ENCODE data around the gene PPP1R8. TPM values are rescaled to one million over a fixed set of nuclear protein-coding genes. Genes with fewer than 3 reads are reported as not detected.

The PPP1R8 gene
- total RNA-seq, 1 experiment from 2014 or later: 39.5 TPM

DNA sequence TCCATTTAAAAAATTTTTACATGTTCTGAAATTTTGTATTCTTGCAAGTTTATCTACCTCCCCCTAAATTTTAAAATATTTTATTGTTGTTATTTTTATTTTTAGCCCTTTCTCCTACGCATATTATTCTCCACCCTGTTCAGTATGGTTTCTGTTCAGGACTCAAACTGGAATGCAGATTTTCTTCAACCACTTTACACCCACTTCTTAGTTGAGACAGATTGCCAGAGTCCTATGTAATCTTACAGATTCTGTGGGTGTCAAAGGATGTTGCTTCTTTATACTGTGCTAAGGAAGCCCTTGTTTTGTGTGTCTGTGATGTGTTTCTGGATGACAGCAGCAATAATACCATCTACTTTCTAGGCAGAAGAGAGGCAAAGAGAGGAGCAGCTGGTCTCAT, 20.7 kb upstream of the PPP1R8 start:
- Mint-ChIP-seq H3K4me1 (peaks cover 14% of the 10 kb centered on the region), H3K9me3 (no peaks in the 10 kb centered on the region), H3K4me3 (no peak overlapping the region), H3K27me3 (ENCODE audit: low read depth) (no peaks in the 10 kb centered on the region), H3K36me3 (no peaks in the 10 kb centered on the region), H3K27ac (no peak overlapping the region)
- TF ChIP-seq, protein P1, sequence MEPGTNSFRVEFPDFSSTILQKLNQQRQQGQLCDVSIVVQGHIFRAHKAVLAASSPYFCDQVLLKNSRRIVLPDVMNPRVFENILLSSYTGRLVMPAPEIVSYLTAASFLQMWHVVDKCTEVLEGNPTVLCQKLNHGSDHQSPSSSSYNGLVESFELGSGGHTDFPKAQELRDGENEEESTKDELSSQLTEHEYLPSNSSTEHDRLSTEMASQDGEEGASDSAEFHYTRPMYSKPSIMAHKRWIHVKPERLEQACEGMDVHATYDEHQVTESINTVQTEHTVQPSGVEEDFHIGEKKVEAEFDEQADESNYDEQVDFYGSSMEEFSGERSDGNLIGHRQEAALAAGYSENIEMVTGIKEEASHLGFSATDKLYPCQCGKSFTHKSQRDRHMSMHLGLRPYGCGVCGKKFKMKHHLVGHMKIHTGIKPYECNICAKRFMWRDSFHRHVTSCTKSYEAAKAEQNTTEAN (CRISPR knock-in tag; IDR thresholded peaks at IDR 0.05): no peak
- ATAC-seq (no peak), DNase-seq (ENCODE audit: low spot score) (no peak)
- ChIA-PET CTCF (no interaction called here), POLR2A (no interaction called here)

DNA sequence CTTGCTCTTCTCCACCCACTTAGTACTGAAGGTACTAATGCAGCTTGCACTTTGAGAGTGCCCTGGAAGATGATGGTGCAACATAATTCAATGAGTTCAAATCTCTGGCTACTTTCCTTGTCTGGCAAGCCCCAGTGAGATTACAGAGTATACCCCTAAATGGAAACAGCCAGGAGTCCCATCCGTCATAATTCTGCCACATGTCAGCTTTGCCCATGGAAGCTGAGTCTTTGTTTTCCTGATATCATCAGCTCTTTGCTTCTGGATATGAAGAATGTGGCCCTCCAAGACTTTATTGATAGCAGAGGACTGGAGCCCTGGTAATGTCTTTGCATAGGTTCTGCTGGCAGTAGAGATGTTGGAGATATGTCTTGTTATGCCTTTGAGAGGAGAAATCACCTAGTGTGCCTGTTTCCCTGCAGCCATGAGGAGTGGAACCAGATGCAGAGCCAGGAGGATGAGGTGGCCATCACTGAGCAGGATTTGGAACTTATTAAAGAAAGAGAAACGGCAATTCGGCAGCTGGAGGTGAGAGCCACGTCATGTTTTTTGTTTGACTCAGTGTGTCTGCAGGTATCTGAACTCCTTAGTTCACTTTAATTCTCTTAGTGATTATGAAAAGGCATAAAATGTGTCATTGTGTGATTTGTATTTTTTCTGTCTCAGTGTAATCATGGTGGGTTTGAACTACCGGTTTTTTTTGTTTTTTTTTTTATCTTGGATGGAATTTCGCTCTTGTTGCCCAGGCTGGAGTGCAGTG, 18.7 kb upstream of the PPP1R8 start:
- no peak overlapping the region for H3K4me3 Mint-ChIP-seq
- no peaks in the 10 kb centered on the region for H3K27me3 Mint-ChIP-seq (ENCODE audit: low read depth)
- CTCF ChIA-PET: interaction anchor here (0.6 to 0.7 kb wide), 2 partner anchors 19 to 44 kb away, joined by 6 to 8 read pairs; partner anchors contain the start of gene PPP1R8
- DNase-seq (ENCODE audit: low spot score) (no peak), ATAC-seq (no peak)
- H3K36me3 Mint-ChIP-seq: no peaks in the 10 kb centered on the region
- no peaks in the 10 kb centered on the region for H3K9me3 Mint-ChIP-seq
- POLR2A ChIA-PET: no interaction called here
- H3K4me1 Mint-ChIP-seq: peaks cover 9% of the 10 kb centered on the region
- H3K27ac Mint-ChIP-seq: peak overlapping the region; percentile 46; the same call in 1 of the 2 replicates
- TF ChIP-seq, protein P2, sequence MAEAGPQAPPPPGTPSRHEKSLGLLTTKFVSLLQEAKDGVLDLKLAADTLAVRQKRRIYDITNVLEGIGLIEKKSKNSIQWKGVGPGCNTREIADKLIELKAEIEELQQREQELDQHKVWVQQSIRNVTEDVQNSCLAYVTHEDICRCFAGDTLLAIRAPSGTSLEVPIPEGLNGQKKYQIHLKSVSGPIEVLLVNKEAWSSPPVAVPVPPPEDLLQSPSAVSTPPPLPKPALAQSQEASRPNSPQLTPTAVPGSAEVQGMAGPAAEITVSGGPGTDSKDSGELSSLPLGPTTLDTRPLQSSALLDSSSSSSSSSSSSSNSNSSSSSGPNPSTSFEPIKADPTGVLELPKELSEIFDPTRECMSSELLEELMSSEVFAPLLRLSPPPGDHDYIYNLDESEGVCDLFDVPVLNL (CRISPR knock-in tag; IDR thresholded peaks at IDR 0.05; ENCODE audit: borderline replicate concordance, low read depth): no peak
- TF ChIP-seq, protein P3, sequence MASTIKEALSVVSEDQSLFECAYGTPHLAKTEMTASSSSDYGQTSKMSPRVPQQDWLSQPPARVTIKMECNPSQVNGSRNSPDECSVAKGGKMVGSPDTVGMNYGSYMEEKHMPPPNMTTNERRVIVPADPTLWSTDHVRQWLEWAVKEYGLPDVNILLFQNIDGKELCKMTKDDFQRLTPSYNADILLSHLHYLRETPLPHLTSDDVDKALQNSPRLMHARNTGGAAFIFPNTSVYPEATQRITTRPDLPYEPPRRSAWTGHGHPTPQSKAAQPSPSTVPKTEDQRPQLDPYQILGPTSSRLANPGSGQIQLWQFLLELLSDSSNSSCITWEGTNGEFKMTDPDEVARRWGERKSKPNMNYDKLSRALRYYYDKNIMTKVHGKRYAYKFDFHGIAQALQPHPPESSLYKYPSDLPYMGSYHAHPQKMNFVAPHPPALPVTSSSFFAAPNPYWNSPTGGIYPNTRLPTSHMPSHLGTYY (CRISPR knock-in tag; IDR thresholded peaks at IDR 0.05): no peak
- no peak for TF ChIP-seq NR2C2 (CRISPR knock-in tag; IDR thresholded peaks at IDR 0.05)
- TF ChIP-seq ZNF416 (CRISPR knock-in tag; IDR thresholded peaks at IDR 0.05): no peak
- TF ChIP-seq, protein P4, sequence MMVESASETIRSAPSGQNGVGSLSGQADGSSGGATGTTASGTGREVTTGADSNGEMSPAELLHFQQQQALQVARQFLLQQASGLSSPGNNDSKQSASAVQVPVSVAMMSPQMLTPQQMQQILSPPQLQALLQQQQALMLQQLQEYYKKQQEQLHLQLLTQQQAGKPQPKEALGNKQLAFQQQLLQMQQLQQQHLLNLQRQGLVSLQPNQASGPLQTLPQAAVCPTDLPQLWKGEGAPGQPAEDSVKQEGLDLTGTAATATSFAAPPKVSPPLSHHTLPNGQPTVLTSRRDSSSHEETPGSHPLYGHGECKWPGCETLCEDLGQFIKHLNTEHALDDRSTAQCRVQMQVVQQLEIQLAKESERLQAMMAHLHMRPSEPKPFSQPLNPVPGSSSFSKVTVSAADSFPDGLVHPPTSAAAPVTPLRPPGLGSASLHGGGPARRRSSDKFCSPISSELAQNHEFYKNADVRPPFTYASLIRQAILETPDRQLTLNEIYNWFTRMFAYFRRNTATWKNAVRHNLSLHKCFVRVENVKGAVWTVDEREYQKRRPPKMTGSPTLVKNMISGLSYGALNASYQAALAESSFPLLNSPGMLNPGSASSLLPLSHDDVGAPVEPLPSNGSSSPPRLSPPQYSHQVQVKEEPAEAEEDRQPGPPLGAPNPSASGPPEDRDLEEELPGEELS (CRISPR knock-in tag; IDR thresholded peaks at IDR 0.05): no peak
- TF ChIP-seq KAT7 (CRISPR knock-in tag; IDR thresholded peaks at IDR 0.05; ENCODE audit: borderline replicate concordance): no peak
- TF ChIP-seq JAZF1 (CRISPR knock-in tag; IDR thresholded peaks at IDR 0.05): no peak
- TF ChIP-seq, protein P5, sequence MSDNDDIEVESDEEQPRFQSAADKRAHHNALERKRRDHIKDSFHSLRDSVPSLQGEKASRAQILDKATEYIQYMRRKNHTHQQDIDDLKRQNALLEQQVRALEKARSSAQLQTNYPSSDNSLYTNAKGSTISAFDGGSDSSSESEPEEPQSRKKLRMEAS (CRISPR knock-in tag; IDR thresholded peaks at IDR 0.05): no peak
- no peak for TF ChIP-seq ZNF396 (CRISPR knock-in tag; IDR thresholded peaks at IDR 0.05; ENCODE audit: borderline replicate concordance)
- no peak for TF ChIP-seq SMAD3 (CRISPR knock-in tag; IDR thresholded peaks at IDR 0.05; ENCODE audit: borderline replicate concordance)
- TF ChIP-seq, protein P6, sequence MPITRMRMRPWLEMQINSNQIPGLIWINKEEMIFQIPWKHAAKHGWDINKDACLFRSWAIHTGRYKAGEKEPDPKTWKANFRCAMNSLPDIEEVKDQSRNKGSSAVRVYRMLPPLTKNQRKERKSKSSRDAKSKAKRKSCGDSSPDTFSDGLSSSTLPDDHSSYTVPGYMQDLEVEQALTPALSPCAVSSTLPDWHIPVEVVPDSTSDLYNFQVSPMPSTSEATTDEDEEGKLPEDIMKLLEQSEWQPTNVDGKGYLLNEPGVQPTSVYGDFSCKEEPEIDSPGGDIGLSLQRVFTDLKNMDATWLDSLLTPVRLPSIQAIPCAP (CRISPR knock-in tag; IDR thresholded peaks at IDR 0.05): no peak
- TF ChIP-seq ZNF263 (CRISPR knock-in tag; IDR thresholded peaks at IDR 0.05; ENCODE audit: low read depth): no peak
- no peak for TF ChIP-seq GRHL2 (CRISPR knock-in tag; IDR thresholded peaks at IDR 0.05; ENCODE audit: insufficient replicate concordance, severe bottlenecking)
- no peak for TF ChIP-seq PRRX2 (CRISPR knock-in tag; IDR thresholded peaks at IDR 0.05)
- TF ChIP-seq, protein P7, sequence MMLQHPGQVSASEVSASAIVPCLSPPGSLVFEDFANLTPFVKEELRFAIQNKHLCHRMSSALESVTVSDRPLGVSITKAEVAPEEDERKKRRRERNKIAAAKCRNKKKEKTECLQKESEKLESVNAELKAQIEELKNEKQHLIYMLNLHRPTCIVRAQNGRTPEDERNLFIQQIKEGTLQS (CRISPR knock-in tag; conservative IDR thresholded peaks at IDR 0.05): no peak
- no peak for TF ChIP-seq MYBL2 (CRISPR knock-in tag; IDR thresholded peaks at IDR 0.05)
- TF ChIP-seq, protein P8, sequence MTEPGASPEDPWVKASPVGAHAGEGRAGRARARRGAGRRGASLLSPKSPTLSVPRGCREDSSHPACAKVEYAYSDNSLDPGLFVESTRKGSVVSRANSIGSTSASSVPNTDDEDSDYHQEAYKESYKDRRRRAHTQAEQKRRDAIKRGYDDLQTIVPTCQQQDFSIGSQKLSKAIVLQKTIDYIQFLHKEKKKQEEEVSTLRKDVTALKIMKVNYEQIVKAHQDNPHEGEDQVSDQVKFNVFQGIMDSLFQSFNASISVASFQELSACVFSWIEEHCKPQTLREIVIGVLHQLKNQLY (CRISPR knock-in tag; IDR thresholded peaks at IDR 0.05): no peak

All from WTC11 (cell line).